ENCODE data around the gene C1orf174. TPM values are rescaled to one million over a fixed set of nuclear protein-coding genes. Genes with fewer than 3 reads are reported as not detected.

Gene C1orf174
- total and polyA plus RNA-seq, 2 of the 13 experiments (the other 11 are each of a cell fraction or from before 2014, with no cell fraction given) = 21.6 to 31.4 TPM

- ChIA-PET CTCF (ENCODE audit: low intra/inter-chr PET ratio, low total read pairs) (no interaction called here), POLR2A (no interaction called here)
- no peak for DNase-seq (ENCODE audit: low spot score)
- Histone ChIP-seq H3K79me2 (ENCODE audit: insufficient read depth, low read length) (peaks cover 69% of the 10 kb centered on the region), H4K20me1 (ENCODE audit: insufficient read depth, low read length) (no peaks in the 10 kb centered on the region), H3K27me3 (ENCODE audit: control insufficient read depth in 1 of 2, insufficient read depth in 2 of 2, low read length in 2 of 2) (no peaks in the 10 kb centered on the region; a peak in 1 of 5 replicates), H3K27ac (ENCODE audit: extremely low read length, insufficient read depth, low read length) (no peak overlapping the region), H3K4me1 (ENCODE audit: insufficient read depth, low read length) (peaks cover 19% of the 10 kb centered on the region; the same call in 1 of the 2 replicates), H3K9ac (ENCODE audit: insufficient read depth, low read depth, low read length) (no peak overlapping the region), H2AFZ (ENCODE audit: low read length) (no peak overlapping the region), H3K4me3 (replicated peaks in 1 of 3; ENCODE audit: insufficient read depth in 1 of 3, low read depth in 2 of 3, low read length in 3 of 3) (no peak overlapping the region), H3K36me3 (replicated peaks in 1 of 2; ENCODE audit: control insufficient read depth in 1 of 2, insufficient read depth in 2 of 2, low read length in 2 of 2) (peaks cover 9 to 23% of the 10 kb centered on the region in 2 experiments; a peak in 4 of 5 replicates), H3K4me2 (ENCODE audit: low read depth, low read length) (no peak overlapping the region), H3K9me3 (ENCODE audit: low read length) (peaks cover 4% of the 10 kb centered on the region; the same call in 1 of the 2 replicates)
- in situ Hi-C loops (cut with HindIII; ENCODE audit: extremely low pct_ligation_motif_present, low pct_unique_long_range_greater_than_20kb) (no loop called here), intact Hi-C loops (cut with micrococcal nuclease; ENCODE audit: unreplicated experiment) (no loop called here)
- no peak for ATAC-seq
- FAIRE-seq = no peak
- WGBS (ENCODE audit: low lambda C conversion rate) = 83% methylated on average over 2 of the region's 4 CpGs
- TF ChIP-seq EEA1 (CRISPR knock-in tag; IDR thresholded peaks at IDR 0.05; ENCODE audit: borderline replicate concordance) (no peak), MTF2 (CRISPR knock-in tag; IDR thresholded peaks at IDR 0.05; ENCODE audit: borderline replicate concordance) (no peak), NR3C1 (CRISPR knock-in tag; IDR thresholded peaks at IDR 0.05) (no peak), ZNF251 (CRISPR knock-in tag; IDR thresholded peaks at IDR 0.05) (no peak), SCMH1 (CRISPR knock-in tag; IDR thresholded peaks at IDR 0.05; ENCODE audit: borderline replicate concordance) (no peak), YEATS4 (CRISPR knock-in tag; IDR thresholded peaks at IDR 0.05; ENCODE audit: borderline replicate concordance) (no peak), PTBP1 (IDR thresholded peaks at IDR 0.05; ENCODE audit: low read depth, low read length, poor library complexity, severe bottlenecking) (no peak), KAT8 (CRISPR knock-in tag; IDR thresholded peaks at IDR 0.05) (no peak)
- TF ChIP-seq, protein P1, sequence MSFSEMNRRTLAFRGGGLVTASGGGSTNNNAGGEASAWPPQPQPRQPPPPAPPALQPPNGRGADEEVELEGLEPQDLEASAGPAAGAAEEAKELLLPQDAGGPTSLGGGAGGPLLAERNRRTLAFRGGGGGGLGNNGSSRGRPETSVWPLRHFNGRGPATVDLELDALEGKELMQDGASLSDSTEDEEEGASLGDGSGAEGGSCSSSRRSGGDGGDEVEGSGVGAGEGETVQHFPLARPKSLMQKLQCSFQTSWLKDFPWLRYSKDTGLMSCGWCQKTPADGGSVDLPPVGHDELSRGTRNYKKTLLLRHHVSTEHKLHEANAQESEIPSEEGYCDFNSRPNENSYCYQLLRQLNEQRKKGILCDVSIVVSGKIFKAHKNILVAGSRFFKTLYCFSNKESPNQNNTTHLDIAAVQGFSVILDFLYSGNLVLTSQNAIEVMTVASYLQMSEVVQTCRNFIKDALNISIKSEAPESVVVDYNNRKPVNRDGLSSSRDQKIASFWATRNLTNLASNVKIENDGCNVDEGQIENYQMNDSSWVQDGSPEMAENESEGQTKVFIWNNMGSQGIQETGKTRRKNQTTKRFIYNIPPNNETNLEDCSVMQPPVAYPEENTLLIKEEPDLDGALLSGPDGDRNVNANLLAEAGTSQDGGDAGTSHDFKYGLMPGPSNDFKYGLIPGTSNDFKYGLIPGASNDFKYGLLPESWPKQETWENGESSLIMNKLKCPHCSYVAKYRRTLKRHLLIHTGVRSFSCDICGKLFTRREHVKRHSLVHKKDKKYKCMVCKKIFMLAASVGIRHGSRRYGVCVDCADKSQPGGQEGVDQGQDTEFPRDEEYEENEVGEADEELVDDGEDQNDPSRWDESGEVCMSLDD (CRISPR knock-in tag; IDR thresholded peaks at IDR 0.05; ENCODE audit: borderline replicate concordance) = no peak
- BruUV-seq (replicated peaks) = no TSS peak
Measured at GRCh38 chr1:3895951-3896325, 4.1 kb downstream of the C1orf174 start.
